WERI-Rb-1 (cell line): ENCODE data around the gene SLC12A8.

Experiments used
- DNase-seq: peaks from one replicate; pipeline ENCODE4 v3.0.0-alpha.2; 2020
- H3K27ac ChIP-seq: fragments of 250-450 bp; sonication (Bioruptor Pico); 2 replicates; pipeline ENCODE4 v1.5.1; 2020; ENCODE audit warnings: mild to moderate bottlenecking, moderate library complexity
- H3K27me3 ChIP-seq: fragments of 250-450 bp; sonication (Bioruptor Pico); 2 replicates; pipeline ENCODE4 v1.5.1; 2021; ENCODE audit warnings: mild to moderate bottlenecking, low read depth, moderate library complexity; ENCODE audit not compliant: insufficient read depth, severe bottlenecking
- H3K36me3 ChIP-seq: fragments of 250-450 bp; sonication (Bioruptor Pico); 2 replicates; pipeline ENCODE4 v1.5.1; 2020; ENCODE audit warnings: mild to moderate bottlenecking, moderate library complexity
- H3K4me3 ChIP-seq: 2 replicates; pipeline ENCODE4 v1.5.1; 2011; ENCODE audit warnings: low read depth, mild to moderate bottlenecking, control low read depth, low read length
- H3K9me3 ChIP-seq: fragments of 250-450 bp; sonication (Bioruptor Pico); 2 replicates; pipeline ENCODE4 v1.5.1; 2021; ENCODE audit warnings: mild to moderate bottlenecking, moderate library complexity; ENCODE audit not compliant: severe bottlenecking
- CTCF ChIP-seq: IDR thresholded peaks from 2 replicates; pipeline ENCODE4 v1.5.1; 2011; ENCODE audit warnings: low read depth, mild to moderate bottlenecking, control low read depth, inconsistent platforms, low read length

The SLC12A8 gene

GRCh38 chr3:125129512-125129997 lies 83.0 kb downstream of the SLC12A8 start:
- Histone ChIP-seq H3K27ac (peak overlapping the region; percentile 74), H3K36me3 (peaks cover 7% of the 10 kb centered on the region), H3K9me3 (no peaks in the 10 kb centered on the region), H3K4me3 (no peak overlapping the region; the same call in 1 of the 2 replicates), H3K27me3 (no peaks in the 10 kb centered on the region)
- DNase-seq, result peak; percentile 86
- TF ChIP-seq CTCF, result no peak

- no peak for DNase-seq
- H3K27me3 ChIP-seq, result no peaks in the 10 kb centered on the region
- no peaks in the 10 kb centered on the region for H3K9me3 ChIP-seq
- peaks cover 1% of the 10 kb centered on the region; the same call in 1 of the 2 replicates for H3K36me3 ChIP-seq
- TF ChIP-seq CTCF, result no peak
- peak overlapping the region; percentile 74 for H3K27ac ChIP-seq
- no peak overlapping the region for H3K4me3 ChIP-seq
Observed at GRCh38 chr3:125128861-125129501, 83.6 kb downstream of the SLC12A8 start.

- H3K27me3 ChIP-seq, result no peaks in the 10 kb centered on the region
- DNase-seq, result no peak
- H3K36me3 ChIP-seq, result no peaks in the 10 kb centered on the region
- no peak overlapping the region for H3K27ac ChIP-seq
- no peak for TF ChIP-seq CTCF
- H3K9me3 ChIP-seq, result no peaks in the 10 kb centered on the region
- H3K4me3 ChIP-seq, result no peak overlapping the region
Observed at GRCh38 chr3:125126323-125126722, 86.2 kb downstream of the SLC12A8 start.

- H3K27me3 ChIP-seq, result no peaks in the 10 kb centered on the region
- DNase-seq, result no peak
- H3K4me3 ChIP-seq, result no peak overlapping the region
- no peak overlapping the region for H3K27ac ChIP-seq
- H3K9me3 ChIP-seq, result no peaks in the 10 kb centered on the region
- no peaks in the 10 kb centered on the region for H3K36me3 ChIP-seq
- no peak for TF ChIP-seq CTCF
Observed at GRCh38 chr3:125125821-125126245, 86.7 kb downstream of the SLC12A8 start.

- no peak for TF ChIP-seq CTCF
- Histone ChIP-seq H3K27me3 (no peaks in the 10 kb centered on the region), H3K36me3 (no peaks in the 10 kb centered on the region), H3K9me3 (no peaks in the 10 kb centered on the region), H3K27ac (no peak overlapping the region), H3K4me3 (no peak overlapping the region)
- DNase-seq, result no peak
Observed at GRCh38 chr3:125123451-125124305, 88.9 kb downstream of the SLC12A8 start.
